Measurements from ENCODE around the gene ACTN3. TPM values are rescaled to one million over a fixed set of nuclear protein-coding genes. Genes with fewer than 3 reads are reported as not detected.

Gene ACTN3
- total RNA-seq, 1 experiment from 2014 or later, result not detected

DNA sequence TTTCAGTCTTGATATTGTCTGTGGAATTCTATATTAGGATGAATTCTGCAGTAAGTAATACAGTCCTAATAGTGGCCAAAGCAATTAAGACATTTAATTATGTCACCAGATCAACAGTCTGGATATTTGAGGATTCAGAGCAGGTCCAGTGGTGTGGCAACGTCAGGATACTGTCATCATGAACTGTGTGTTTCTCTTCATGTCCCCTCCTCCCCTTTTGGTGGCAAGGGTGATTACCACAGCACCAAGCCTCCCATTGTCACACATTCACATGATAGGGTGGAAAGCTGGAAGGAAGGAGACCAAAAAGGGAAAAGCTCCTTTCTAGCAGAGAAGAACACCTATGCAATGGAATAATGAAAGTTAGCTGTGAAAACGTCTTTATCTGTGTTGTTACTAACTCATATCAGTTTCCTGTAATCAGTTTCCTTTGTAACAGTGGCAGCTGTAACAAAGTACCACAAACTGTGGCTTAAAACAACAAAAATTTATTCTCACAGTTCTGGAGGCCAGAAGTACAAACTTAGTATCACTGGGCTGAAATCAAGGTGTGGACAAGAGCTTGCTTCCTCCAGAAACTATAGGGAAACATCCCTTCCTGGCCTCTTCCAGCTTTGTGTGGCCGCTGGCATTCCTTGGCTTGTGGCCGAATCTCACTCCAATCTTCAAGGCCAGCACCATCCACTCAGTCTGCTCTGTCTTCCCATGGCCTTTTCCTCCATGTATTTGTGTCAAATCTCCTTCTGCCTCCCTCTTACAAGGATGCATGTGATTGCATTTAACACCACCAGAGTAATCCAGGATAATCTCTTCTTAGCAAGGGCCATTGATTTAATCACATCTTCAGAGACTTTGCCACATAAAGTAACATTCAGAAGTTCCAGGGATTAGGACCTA is 63.3 kb downstream of the ACTN3 start:
- Mint-ChIP-seq H3K27me3 (ENCODE audit: insufficient read depth, unreplicated experiment) (no peaks in the 10 kb centered on the region), H3K27ac (ENCODE audit: unreplicated experiment) (no peak overlapping the region), H3K4me1 (ENCODE audit: low read depth, unreplicated experiment) (no peaks in the 10 kb centered on the region), H3K36me3 (ENCODE audit: insufficient read depth, unreplicated experiment) (peaks cover 11% of the 10 kb centered on the region), H3K4me3 (ENCODE audit: unreplicated experiment) (no peak overlapping the region), H3K9me3 (ENCODE audit: unreplicated experiment) (no peaks in the 10 kb centered on the region)
- no peak for DNase-seq
- TF ChIP-seq, protein P1, sequence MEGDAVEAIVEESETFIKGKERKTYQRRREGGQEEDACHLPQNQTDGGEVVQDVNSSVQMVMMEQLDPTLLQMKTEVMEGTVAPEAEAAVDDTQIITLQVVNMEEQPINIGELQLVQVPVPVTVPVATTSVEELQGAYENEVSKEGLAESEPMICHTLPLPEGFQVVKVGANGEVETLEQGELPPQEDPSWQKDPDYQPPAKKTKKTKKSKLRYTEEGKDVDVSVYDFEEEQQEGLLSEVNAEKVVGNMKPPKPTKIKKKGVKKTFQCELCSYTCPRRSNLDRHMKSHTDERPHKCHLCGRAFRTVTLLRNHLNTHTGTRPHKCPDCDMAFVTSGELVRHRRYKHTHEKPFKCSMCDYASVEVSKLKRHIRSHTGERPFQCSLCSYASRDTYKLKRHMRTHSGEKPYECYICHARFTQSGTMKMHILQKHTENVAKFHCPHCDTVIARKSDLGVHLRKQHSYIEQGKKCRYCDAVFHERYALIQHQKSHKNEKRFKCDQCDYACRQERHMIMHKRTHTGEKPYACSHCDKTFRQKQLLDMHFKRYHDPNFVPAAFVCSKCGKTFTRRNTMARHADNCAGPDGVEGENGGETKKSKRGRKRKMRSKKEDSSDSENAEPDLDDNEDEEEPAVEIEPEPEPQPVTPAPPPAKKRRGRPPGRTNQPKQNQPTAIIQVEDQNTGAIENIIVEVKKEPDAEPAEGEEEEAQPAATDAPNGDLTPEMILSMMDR (IDR thresholded peaks at IDR 0.05; ENCODE audit: insufficient read depth in 1 of 2, low read depth in 1 of 2, low read length in 1 of 2, severe bottlenecking in 1 of 2, unreplicated experiment in 1 of 2), result no peak
- BruUV-seq (replicated peaks), result TSS peak; percentile 11
- Histone ChIP-seq H3K27me3 (replicated peaks; ENCODE audit: control insufficient read depth, insufficient read depth, low read length) (no peaks in the 10 kb centered on the region), H3K9me3 (no peaks in the 10 kb centered on the region), H3K36me3 (ENCODE audit: control insufficient read depth, insufficient read depth, low read length) (no peaks in the 10 kb centered on the region), H3K4me3 (ENCODE audit: low read depth, low read length) (no peak overlapping the region), H3K4me1 (no peaks in the 10 kb centered on the region)
- intact Hi-C loops (cut with micrococcal nuclease; ENCODE audit: unreplicated experiment), result no loop called here
- ChIA-PET CTCF (no interaction called here), POLR2A (interaction anchor here (0.6 kb wide), 1 partner anchor 61 kb away, joined by 14 read pairs; no protein-coding TSS in a partner anchor)

DNA sequence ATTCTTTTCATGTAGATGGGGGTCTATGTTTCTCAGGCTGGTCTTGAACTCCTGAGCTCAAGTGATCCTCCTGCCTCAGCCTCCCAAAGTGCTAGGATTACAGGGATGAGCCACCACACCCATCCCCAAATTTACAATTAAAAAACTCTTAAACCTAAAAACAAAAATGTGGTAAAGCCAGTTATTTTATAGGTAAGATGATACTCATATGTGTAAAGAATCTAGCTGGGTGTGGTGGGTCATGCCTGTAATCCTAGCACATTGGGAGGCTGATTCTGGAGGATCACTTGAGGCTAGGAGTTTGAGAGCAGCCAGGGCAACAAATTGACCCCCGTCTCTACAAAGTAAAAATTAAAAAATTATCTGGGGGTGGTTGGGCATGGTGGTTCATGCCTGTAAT is 65.8 kb downstream of the ACTN3 start:
- peaks cover 17% of the 10 kb centered on the region for H3K36me3 Mint-ChIP-seq (ENCODE audit: insufficient read depth, unreplicated experiment)
- BruUV-seq (replicated peaks), result no TSS peak
- no peak for DNase-seq
- no peaks in the 10 kb centered on the region for H3K9me3 ChIP-seq
- ChIA-PET CTCF (no interaction called here), POLR2A (interaction anchor here (0.9 kb wide), 1 partner anchor 26 kb away, joined by 3 read pairs; no protein-coding TSS in a partner anchor)
- TF ChIP-seq, protein P1 (IDR thresholded peaks at IDR 0.05; ENCODE audit: insufficient read depth in 1 of 2, low read depth in 1 of 2, low read length in 1 of 2, severe bottlenecking in 1 of 2, unreplicated experiment in 1 of 2), result no peak
- no peak overlapping the region for H3K4me3 Mint-ChIP-seq (ENCODE audit: unreplicated experiment)
- no peaks in the 10 kb centered on the region for H3K27me3 Mint-ChIP-seq (ENCODE audit: insufficient read depth, unreplicated experiment)
- peaks cover 6% of the 10 kb centered on the region; the same call in 1 of the 2 replicates for H3K4me1 ChIP-seq
- H3K9me3 Mint-ChIP-seq (ENCODE audit: unreplicated experiment), result no peaks in the 10 kb centered on the region
- H3K4me3 ChIP-seq (ENCODE audit: low read depth, low read length), result no peak overlapping the region
- intact Hi-C loops (cut with micrococcal nuclease; ENCODE audit: unreplicated experiment), result no loop called here
- no peaks in the 10 kb centered on the region for H3K4me1 Mint-ChIP-seq (ENCODE audit: low read depth, unreplicated experiment)
- H3K27me3 ChIP-seq (replicated peaks; ENCODE audit: control insufficient read depth, insufficient read depth, low read length), result no peaks in the 10 kb centered on the region
- no peak overlapping the region for H3K27ac Mint-ChIP-seq (ENCODE audit: unreplicated experiment)
- H3K36me3 ChIP-seq (ENCODE audit: control insufficient read depth, insufficient read depth, low read length), result no peaks in the 10 kb centered on the region

Other genes starting within 250 kb of the ACTN3 start
- gene CD248, start 229.9 kb upstream of the ACTN3 start, total RNA-seq (2022), result 0.27 TPM in 1 of 2 replicates, not detected in the other
- 11.7 and 12.7 TPM in 2 replicates for gene RIN1, start 210.5 kb upstream of the ACTN3 start, total RNA-seq (2022)
- gene BRMS1, start 201.8 kb upstream of the ACTN3 start, total RNA-seq (2022), result 58.1 and 58.2 TPM in 2 replicates
- gene B4GAT1, start 199.3 kb upstream of the ACTN3 start, total RNA-seq (2022), result 23.0 and 23.8 TPM in 2 replicates
- gene SLC29A2, start 175.1 kb upstream of the ACTN3 start, total RNA-seq (2022), result 30.3 and 32.0 TPM in 2 replicates
- gene NPAS4, start 125.9 kb upstream of the ACTN3 start, total RNA-seq (2022), result not detected in 2 replicates
- 201 and 206 TPM in 2 replicates for gene MRPL11, start 108.1 kb upstream of the ACTN3 start, total RNA-seq (2022)
- gene PELI3, start 80.0 kb upstream of the ACTN3 start, total RNA-seq (2022), result 21.0 and 21.1 TPM in 2 replicates
- 106 TPM in 2 replicates for gene DPP3, start 66.5 kb upstream of the ACTN3 start, total RNA-seq (2022)
- gene BBS1, start 36.3 kb upstream of the ACTN3 start, total RNA-seq (2022), result 47.1 and 50.0 TPM in 2 replicates
- gene ZDHHC24, start 855 bp upstream of the ACTN3 start, total RNA-seq (2022), result 25.1 and 26.9 TPM in 2 replicates
- gene CTSF, start 21.7 kb downstream of the ACTN3 start, total RNA-seq (2022), result not detected in 2 replicates
- gene CCDC87, start 46.2 kb downstream of the ACTN3 start, total RNA-seq (2022), result 1.0 TPM in 2 replicates
- gene CCS, start 46.3 kb downstream of the ACTN3 start, total RNA-seq (2022), result 52.9 and 54.0 TPM in 2 replicates
- gene RBM14, start 69.7 kb downstream of the ACTN3 start, total RNA-seq (2022), result 160 and 173 TPM in 2 replicates
- gene RBM4, start 91.8 kb downstream of the ACTN3 start, total RNA-seq (2022), result 257 and 273 TPM in 2 replicates
- 39.8 and 45.8 TPM in 2 replicates for gene RBM4B, start 131.0 kb downstream of the ACTN3 start, total RNA-seq (2022)
- 37.6 and 45.0 TPM in 2 replicates for gene SPTBN2, start 182.3 kb downstream of the ACTN3 start, total RNA-seq (2022)